Measurements from ENCODE around the gene RAP1GAP2. TPM values are rescaled to one million over a fixed set of nuclear protein-coding genes. Genes with fewer than 3 reads are reported as not detected.

RAP1GAP2 gene
- total RNA-seq, 4 donors from 2014 or later, result 4.6 to 8.0 (median 5.6) TPM

- DNase-seq (ENCODE audit: low spot score), result no peak
- TF ChIP-seq CTCF (IDR thresholded peaks at IDR 0.05), result no peak
- ATAC-seq (ENCODE audit: low FRiP score), result no peak
Measured at GRCh38 chr17:3038941-3039340, 242.7 kb downstream of the RAP1GAP2 start.

- ATAC-seq (ENCODE audit: low FRiP score), result no peak
- TF ChIP-seq CTCF (IDR thresholded peaks at IDR 0.05), result no peak
- DNase-seq (ENCODE audit: low spot score), result no peak
Measured at GRCh38 chr17:3039736-3040135, 243.5 kb downstream of the RAP1GAP2 start.

- no peak for TF ChIP-seq CTCF (IDR thresholded peaks at IDR 0.05)
- no peak for DNase-seq (ENCODE audit: low spot score)
- no peak for ATAC-seq (ENCODE audit: low FRiP score)
Measured at GRCh38 chr17:3040882-3041281, 244.6 kb downstream of the RAP1GAP2 start.

GRCh38 chr17:3043737-3044365, 247.6 kb downstream of the RAP1GAP2 start:
- ATAC-seq (ENCODE audit: low FRiP score), result no peak
- TF ChIP-seq CTCF (IDR thresholded peaks at IDR 0.05), result no peak
- DNase-seq (ENCODE audit: low spot score), result no peak

- ATAC-seq (ENCODE audit: low FRiP score), result no peak
- no peak for TF ChIP-seq CTCF (IDR thresholded peaks at IDR 0.05)
- DNase-seq (ENCODE audit: low spot score), result no peak
Measured at GRCh38 chr17:3046753-3047152, 250.5 kb downstream of the RAP1GAP2 start.

- peak in 1 of 3 donors; percentile 50 for TF ChIP-seq CTCF (IDR thresholded peaks at IDR 0.05)
- DNase-seq (ENCODE audit: low spot score) (peak; percentile 80), ATAC-seq (ENCODE audit: low FRiP score) (peak; percentile 100)
Measured at GRCh38 chr17:3048727-3049471, 252.7 kb downstream of the RAP1GAP2 start.

Data from omental fat pad (tissue), 4 donors.